H1 (cell line): Measurements from ENCODE around the gene SLC5A12.

Source experiments
- POLR2A ChIP-seq, 2 experiments: IDR thresholded peaks; 1 replicate in 1 of 2; 2 replicates in 1 of 2; pipeline ENCODE4 v1.6.1; 2011; ENCODE audit warnings: low read depth in 2 of 2, low read length in 2 of 2, mild to moderate bottlenecking in 2 of 2; ENCODE audit errors: control extremely low read depth in 1 of 2
- SUZ12 ChIP-seq: fragments of 200-600 bp; sonication (generic); IDR thresholded peaks from 2 replicates; pipeline ENCODE4 v1.6.1; 2012; ENCODE audit warnings: mild to moderate bottlenecking, inconsistent platforms, low read length, moderate library complexity, mixed read lengths

DNA sequence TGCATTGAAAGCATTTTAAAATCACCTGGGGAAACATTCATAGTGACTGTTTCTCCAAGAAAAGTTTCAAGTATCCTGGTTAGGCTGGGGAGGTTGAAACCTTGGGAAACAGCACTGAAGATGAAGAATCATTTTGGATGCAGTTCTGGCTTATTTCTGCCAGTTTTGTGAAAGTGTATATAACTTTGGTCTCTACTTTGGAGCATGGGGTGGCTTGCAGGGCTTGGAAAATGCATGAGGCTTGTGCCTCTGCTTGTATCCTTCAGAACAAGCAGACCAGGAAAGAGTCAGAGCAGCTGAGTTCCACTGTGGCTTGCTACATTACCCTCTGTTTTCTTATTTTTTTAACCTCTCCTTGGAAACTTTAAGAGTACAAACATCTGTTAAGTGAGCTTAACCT, 19.5 kb downstream of the SLC5A12 start:
- no peak for TF ChIP-seq SUZ12
- TF ChIP-seq POLR2A (IDR thresholded peaks at IDR 0.05; ENCODE audit: control extremely low read depth in 1 of 2, low read depth in 2 of 2, low read length in 2 of 2), result no peak
